Right renal cortex interstitium (tissue), 3 donors: ENCODE results near the gene CD58. TPM values are rescaled to one million over a fixed set of nuclear protein-coding genes. Genes with fewer than 3 reads are reported as not detected.
A peak's percentile ranks its signal among the peaks of the same experiment; 100 is the strongest.

Source experiments
- DNase-seq, 3 donors: peaks; one replicate each; pipeline ENCODE4 v3.0.0-alpha.2; 2013; ENCODE audit warnings: low read depth in 3 of 3, low spot score in 2 of 3
- polyA plus RNA-seq, 3 donors: library from polyadenylated mRNA; unstranded; fragments of 120-200 nt; gene quantifications; one replicate each; pipeline ENCODE4 v1.2.1, GENCODE V29; 2013; ENCODE audit not compliant: insufficient read length in 3 of 3

Gene CD58
- polyA plus RNA-seq, 3 donors: 16.8 to 17.7 (median 17.7) TPM

- DNase-seq: no peak
These were observed 55.1 kb downstream of the CD58 start for GRCh38 chr1:116515702-116516101.

DNA sequence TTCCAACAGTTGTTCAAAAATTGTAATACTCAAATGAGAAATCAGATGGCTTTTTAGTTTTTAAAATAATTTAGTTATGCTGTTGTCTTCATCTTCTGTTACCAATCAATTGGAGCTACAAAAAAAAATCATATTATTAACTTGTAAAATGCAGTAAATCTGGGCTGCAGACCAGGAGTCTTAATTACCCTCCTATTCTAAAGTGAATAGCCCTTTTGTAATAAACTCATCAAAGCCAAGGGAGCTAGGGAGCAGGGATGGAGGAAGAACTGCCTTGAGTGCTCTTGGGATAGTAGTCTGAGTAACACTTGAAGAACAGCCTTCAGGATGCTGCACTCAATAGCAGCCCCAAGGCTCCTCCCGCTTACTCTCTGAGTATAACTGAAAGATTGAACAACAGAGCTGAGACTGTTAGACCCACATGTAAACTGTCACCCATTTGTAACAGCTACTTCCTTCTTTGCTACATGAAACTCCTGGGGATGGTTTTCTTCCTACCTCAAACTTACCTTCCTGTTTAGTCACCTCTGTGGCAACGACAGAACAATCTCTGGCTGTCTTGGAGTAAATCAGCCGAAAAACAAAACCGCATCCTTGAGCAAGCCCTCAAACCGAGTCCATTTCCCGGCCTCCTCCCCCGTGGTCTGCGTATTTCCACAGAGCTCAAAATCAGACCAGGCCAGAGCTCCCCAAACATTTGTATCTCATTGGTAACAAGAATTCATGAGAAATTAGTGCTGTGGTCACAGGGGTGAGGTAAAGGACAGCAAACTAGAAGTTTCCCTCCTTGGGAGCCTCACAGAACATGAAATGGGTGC is 55.9 kb downstream of the CD58 start:
- DNase-seq: no peak

- DNase-seq: no peak
These were observed 56.9 kb downstream of the CD58 start for GRCh38 chr1:116513956-116514355.

DNA sequence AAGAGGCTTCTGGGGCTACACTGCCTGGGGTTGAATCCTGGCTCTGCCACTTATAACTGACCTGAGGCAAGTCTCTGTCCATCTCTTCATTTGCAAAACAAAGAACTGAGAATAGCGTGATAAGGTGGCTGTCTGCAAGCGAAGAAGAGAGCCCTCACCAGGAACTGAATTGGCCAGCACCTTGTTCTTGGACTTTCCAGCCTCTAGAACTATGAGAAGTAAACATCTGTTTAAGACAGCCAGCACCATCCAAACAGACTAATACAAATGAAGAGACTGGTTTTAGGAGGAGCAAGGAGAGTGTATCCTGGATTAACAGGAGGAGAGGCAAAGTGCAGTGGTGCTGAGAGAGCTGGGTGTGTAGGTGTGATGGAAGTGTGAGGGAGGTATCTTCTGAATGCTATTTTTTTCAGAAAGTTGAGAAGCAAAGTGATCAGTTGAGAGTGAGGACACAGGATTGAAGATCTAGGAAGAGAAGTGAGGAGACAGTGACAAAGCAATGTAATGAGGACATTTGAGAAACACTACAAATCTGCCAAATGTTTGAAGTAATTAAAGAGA is 59.3 kb downstream of the CD58 start:
- no peak for DNase-seq

DNA sequence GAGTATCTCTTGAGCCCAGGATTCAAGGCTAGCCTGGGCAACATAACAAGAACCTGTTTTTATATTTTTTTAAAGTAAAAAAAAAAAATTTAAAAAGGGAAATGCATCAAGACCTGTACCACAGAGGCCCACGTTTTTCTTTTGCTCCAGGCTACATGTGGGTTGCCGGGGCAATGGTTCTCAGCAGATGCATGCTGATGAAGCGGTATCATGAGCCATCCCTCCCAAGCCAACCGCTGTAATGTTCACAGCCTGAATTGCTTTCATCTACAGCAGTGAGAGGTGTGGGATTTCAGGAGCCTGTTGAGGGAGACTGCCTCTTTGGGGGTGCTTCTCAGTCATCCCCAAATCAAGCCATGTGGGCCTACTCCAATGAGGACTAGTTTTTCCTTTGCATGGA is 60.5 kb downstream of the CD58 start:
- DNase-seq: no peak

GRCh38 chr1:116508984-116509980 is 61.5 kb downstream of the CD58 start:
- DNase-seq: no peak

- DNase-seq: no peak
These were observed 62.5 kb downstream of the CD58 start for GRCh38 chr1:116508085-116508983.

DNA sequence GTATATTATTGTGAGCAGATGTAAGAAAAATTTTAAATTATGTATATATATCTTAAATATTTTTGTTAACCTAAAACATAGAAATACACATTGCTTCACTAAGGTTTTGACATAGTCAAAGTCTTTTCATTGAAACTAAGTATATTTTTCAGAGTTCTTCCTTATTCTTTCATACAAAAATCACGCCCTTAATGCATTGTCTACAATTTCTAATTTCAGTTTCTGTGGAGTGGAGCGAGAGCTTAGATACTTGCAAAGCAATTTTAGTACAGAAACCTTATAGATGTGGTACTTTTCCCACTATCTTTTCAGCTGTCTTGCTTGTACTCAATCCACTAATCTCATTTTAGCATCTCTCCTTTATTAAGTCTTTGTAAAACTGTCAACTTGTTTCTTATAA is 63.2 kb downstream of the CD58 start:
- no peak for DNase-seq

DNA sequence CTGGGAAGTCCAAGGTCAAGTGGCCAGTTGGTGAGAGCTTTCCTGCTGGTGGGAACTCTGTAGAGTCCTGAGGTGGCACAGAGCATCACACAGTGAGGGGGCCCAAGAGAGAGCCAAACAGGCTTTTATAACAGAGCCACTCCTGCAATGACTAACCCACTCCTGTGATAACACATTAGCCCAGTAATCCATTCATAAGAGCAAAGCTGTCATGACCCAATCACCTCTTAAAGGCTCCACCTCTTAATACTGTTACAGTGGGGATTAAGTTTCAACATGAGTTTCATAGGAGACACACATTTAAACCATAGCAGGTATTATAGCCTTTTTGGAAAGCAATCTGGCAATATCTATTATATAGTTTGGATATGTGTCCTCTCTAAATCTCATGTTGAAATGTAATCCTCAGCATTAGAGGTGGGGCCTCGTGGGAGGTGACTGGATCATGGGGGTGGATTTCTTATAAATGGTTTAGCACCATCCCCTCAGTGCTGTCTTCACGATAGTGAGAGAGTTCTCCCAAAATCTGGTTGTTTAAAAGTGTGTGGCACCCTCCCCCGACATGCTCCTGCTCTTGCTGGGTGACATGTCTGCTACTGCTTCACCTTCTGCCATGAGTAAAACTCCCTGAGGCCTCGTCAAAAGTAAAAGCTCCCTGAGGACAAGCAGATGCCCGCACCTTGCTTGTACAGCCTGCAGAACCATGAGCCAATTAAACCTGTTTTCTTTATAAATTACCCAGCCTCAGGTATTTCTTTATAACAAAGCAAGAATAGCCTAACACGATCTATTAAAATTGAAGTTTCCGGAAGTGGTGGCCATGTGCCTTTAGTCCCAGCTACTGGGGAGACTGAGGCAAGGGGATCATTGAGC is 64.5 kb downstream of the CD58 start:
- no peak for DNase-seq

- no peak for DNase-seq
These were observed 66.3 kb downstream of the CD58 start for GRCh38 chr1:116504308-116505156.

GRCh38 chr1:116503546-116504307 is 67.1 kb downstream of the CD58 start:
- DNase-seq: no peak

GRCh38 chr1:116502671-116503314 is 68.0 kb downstream of the CD58 start:
- DNase-seq: no peak

- no peak for DNase-seq
These were observed 69.0 kb downstream of the CD58 start for GRCh38 chr1:116501870-116502244.

DNA sequence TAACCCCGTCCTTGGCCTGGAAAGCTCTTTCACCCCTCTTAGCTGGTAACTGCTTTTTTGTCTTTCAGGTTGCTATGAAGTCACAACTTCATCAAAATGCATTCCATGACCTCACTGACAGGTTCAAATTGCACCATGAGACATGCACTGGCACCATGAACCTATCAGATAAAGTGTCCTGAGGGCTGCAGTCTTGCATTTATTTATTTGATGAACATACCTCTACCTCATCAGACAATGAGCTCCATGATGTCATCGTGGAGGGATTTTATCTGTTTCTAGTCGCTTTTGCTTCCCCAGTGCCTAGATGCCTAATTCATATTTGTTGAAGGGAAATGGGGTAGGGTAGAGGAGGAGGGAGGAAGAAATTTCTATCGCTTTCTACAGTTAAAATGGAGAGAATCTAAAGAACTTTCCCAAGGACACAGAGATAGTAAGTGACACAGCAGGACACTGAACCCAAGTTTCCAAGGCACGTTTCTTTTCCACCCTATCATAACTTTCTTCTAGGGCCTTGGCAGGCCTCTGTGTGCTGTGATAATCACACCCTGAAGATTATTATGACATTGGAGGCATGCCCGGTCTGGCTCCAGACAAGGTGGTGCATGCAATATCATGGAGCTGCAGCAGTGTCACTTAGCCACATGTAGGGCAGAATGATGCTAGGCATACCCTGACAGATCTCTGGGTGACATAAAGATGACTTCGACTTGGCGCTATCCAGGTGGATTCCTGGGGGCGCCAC is 69.5 kb downstream of the CD58 start:
- no peak for DNase-seq

DNA sequence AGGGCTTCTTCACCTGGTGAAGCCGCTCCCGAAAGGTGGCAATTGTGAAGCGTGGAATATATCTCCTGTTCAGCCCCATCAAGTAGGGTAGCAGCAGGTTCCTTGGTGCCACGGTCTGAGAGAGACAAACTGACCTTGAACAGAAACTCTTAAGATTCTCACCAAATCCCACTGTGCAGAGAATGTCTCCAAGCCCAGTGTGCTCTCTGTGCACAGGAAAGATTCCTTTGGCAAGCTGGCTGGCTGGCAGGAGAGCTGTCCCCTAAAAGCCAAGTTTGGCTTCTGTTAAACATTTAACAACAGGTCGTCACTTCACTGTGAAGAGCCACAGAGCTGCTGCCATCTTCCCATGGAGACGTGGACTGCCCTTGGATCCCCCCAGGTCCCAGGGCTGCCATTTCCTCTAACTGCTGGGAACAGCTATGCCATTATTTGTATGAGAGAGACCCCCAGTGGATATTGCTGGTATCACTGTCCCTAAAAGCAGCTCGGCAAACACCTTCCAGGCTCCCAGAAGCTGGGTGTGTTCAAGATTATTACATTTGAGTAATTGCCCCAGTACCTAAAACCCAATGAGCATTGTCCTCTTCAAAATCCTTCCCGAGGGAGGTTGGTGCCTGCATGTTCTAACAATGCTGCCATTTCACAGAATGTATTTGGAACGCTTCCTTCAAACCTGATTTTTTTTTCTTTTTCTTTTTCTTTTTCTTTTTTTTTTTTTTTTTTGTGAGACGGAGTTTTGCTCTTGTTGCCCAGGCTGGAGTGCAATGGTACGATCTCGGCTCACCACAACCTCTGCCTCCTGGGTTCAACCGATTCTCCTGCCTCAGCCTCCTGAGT is 71.8 kb downstream of the CD58 start:
- peak in 1 of 3 donors; percentile 51 for DNase-seq

DNA sequence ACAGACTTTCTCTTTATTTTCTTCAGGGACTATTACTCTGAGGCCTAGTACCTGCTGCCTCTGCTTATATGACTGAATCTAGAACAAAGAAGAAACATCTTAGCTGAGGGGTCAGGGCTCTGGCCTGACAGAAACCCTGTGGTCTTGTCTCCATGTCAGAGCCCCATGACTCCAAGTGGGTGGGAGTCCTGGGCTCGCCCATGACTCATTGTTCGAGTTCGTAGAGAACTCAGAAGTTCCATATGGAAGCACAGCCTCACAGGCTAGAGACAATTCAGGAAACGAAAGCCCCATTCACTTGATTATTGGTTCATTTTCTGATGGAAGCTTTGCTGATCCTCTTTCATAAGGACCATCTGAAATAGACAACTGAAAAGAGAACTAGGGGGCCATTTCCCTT is 73.2 kb downstream of the CD58 start:
- no peak for DNase-seq
